GM23338 (cell line): Measurements from ENCODE around the gene SLC7A14. TPM values are rescaled to one million over a fixed set of nuclear protein-coding genes. Genes with fewer than 3 reads are reported as not detected.

Source experiments
- ATAC-seq: fragments of 200-7000 bp; cut with Tn5 transposase; 3 replicates; pipeline ENCODE4 v1.9.1; 2020
- DNase-seq: peaks from one replicate; pipeline ENCODE4 v3.0.0-alpha.2; 2015; ENCODE audit warnings: low spot score
- H2AFZ ChIP-seq: fragments of 200-600 bp; sonication (generic); 2 replicates; pipeline ENCODE4 v1.8.0; 2016; ENCODE audit warnings: antibody characterized with exemption, mild to moderate bottlenecking, moderate library complexity
- H3F3A ChIP-seq: fragments of 200-600 bp; sonication (generic); replicated peaks from 2 replicates; pipeline ENCODE4 v1.8.0; 2017; ENCODE audit warnings: antibody characterized with exemption, mixed run types, low read depth
- H3K27ac ChIP-seq: fragments of 200-600 bp; sonication (generic); 2 replicates; pipeline ENCODE4 v1.6.1; 2016; ENCODE audit warnings: low read depth
- H3K27me3 ChIP-seq: fragments of 200-600 bp; sonication (generic); 2 replicates; pipeline ENCODE4 v1.8.0; 2016; ENCODE audit warnings: mild to moderate bottlenecking, mixed run types, moderate library complexity; ENCODE audit not compliant: insufficient read depth
- H3K36me3 ChIP-seq: fragments of 200-600 bp; sonication (generic); 2 replicates; pipeline ENCODE4 v1.8.0; 2016; ENCODE audit warnings: mild to moderate bottlenecking; ENCODE audit not compliant: insufficient read depth
- H3K4me1 ChIP-seq: fragments of 200-600 bp; sonication (generic); 2 replicates; pipeline ENCODE4 v1.8.0; 2016; ENCODE audit warnings: mild to moderate bottlenecking, moderate library complexity; ENCODE audit not compliant: insufficient read depth
- H3K4me2 ChIP-seq: fragments of 200-600 bp; sonication (generic); 2 replicates; pipeline ENCODE4 v1.7.1; 2017; ENCODE audit warnings: mixed run types
- H3K4me3 ChIP-seq: fragments of 200-600 bp; sonication (generic); 2 replicates; pipeline ENCODE4 v1.6.1; 2016; ENCODE audit warnings: mixed run types
- H3K79me2 ChIP-seq: fragments of 200-600 bp; sonication (generic); replicated peaks from 2 replicates; pipeline ENCODE4 v1.8.0; 2017; ENCODE audit warnings: mild to moderate bottlenecking; ENCODE audit not compliant: insufficient read depth
- H3K9me2 ChIP-seq: fragments of 200-600 bp; sonication (generic); 2 replicates; pipeline ENCODE4 v1.8.0; 2017; ENCODE audit not compliant: insufficient read depth
- H4K20me1 ChIP-seq: fragments of 200-600 bp; sonication (generic); replicated peaks from 2 replicates; pipeline ENCODE4 v1.8.0; 2017; ENCODE audit warnings: mild to moderate bottlenecking; ENCODE audit not compliant: insufficient read depth
- H3K27ac Mint-ChIP-seq: 2 replicates; pipeline ENCODE4 v1.8.0; 2020; ENCODE audit warnings: inconsistent platforms, mild to moderate bottlenecking, moderate library complexity, mixed read lengths
- H3K27me3 Mint-ChIP-seq: 3 replicates; pipeline ENCODE4 v1.8.0; 2022; ENCODE audit warnings: low read depth, mild to moderate bottlenecking, moderate library complexity, mixed read lengths, inconsistent platforms; ENCODE audit not compliant: insufficient read depth, poor library complexity
- H3K36me3 Mint-ChIP-seq: 3 replicates; pipeline ENCODE4 v1.8.0; 2021; ENCODE audit warnings: low read depth, mild to moderate bottlenecking, inconsistent platforms, moderate library complexity, mixed read lengths
- H3K4me1 Mint-ChIP-seq: 3 replicates; pipeline ENCODE4 v1.8.0; 2020; ENCODE audit warnings: mild to moderate bottlenecking, inconsistent platforms, mixed read lengths
- H3K4me3 Mint-ChIP-seq: 3 replicates; pipeline ENCODE4 v1.8.0; 2021; ENCODE audit warnings: moderate library complexity, mild to moderate bottlenecking, inconsistent platforms, mixed read lengths
- H3K9me3 Mint-ChIP-seq: 3 replicates; pipeline ENCODE4 v1.8.0; 2020; ENCODE audit warnings: moderate library complexity, mild to moderate bottlenecking, inconsistent platforms, mixed read lengths
- CREB1 ChIP-seq: fragments of 250-450 bp; sonication (Bioruptor Pico); IDR thresholded peaks from 2 replicates; pipeline ENCODE4 v1.5.0; 2020; ENCODE audit warnings: low read depth, mild to moderate bottlenecking, moderate library complexity
- CTCF ChIP-seq, 2 experiments: fragments of 200-600 bp in 1 of 2; sonication (generic) in 1 of 2; conservative IDR thresholded peaks; 2 replicates each; pipeline versions ENCODE4 v1.5.1 to v1.6.1; 2016 to 2017; ENCODE audit warnings: antibody characterized with exemption in 2 of 2, low read depth in 2 of 2, mild to moderate bottlenecking in 2 of 2, moderate library complexity in 1 of 2
- EZH2 ChIP-seq: fragments of 200-600 bp; sonication (generic); IDR thresholded peaks from one replicate; pipeline ENCODE4 v1.8.0; 2017; ENCODE audit warnings: antibody characterized with exemption, mild to moderate bottlenecking, low read depth; ENCODE audit not compliant: unreplicated experiment
- EZH2phosphoT487 ChIP-seq: fragments of 200-600 bp; sonication (generic); IDR thresholded peaks from one replicate; pipeline ENCODE4 v1.8.1; 2018; ENCODE audit warnings: antibody characterized with exemption; ENCODE audit not compliant: unreplicated experiment
- JUNB ChIP-seq: IDR thresholded peaks from one replicate; pipeline ENCODE4 v1.6.1; 2016; ENCODE audit warnings: antibody characterized with exemption; ENCODE audit not compliant: unreplicated experiment
- NANOG ChIP-seq: IDR thresholded peaks from 2 replicates; pipeline ENCODE4 v1.6.1; 2016; ENCODE audit warnings: antibody characterized with exemption, borderline replicate concordance
- POLR2AphosphoS5 ChIP-seq: IDR thresholded peaks from 2 replicates; pipeline ENCODE4 v1.6.1; 2016; ENCODE audit warnings: antibody characterized with exemption, low read depth
- STAT1 ChIP-seq: IDR thresholded peaks from one replicate; pipeline ENCODE4 v1.6.1; 2016; ENCODE audit warnings: antibody characterized with exemption; ENCODE audit not compliant: unreplicated experiment
- ZNF114 ChIP-seq: fragments of 250-450 bp; sonication (Bioruptor Pico); IDR thresholded peaks from 2 replicates; pipeline ENCODE4 v1.5.0; 2020; ENCODE audit warnings: mild to moderate bottlenecking, moderate library complexity
- ZNF331 ChIP-seq: fragments of 250-450 bp; sonication (Bioruptor Pico); IDR thresholded peaks from 2 replicates; pipeline ENCODE4 v1.5.0; 2020; ENCODE audit warnings: low read depth, mild to moderate bottlenecking, moderate library complexity
- polyA plus RNA-seq: library from polyadenylated mRNA; unstranded; fragments of >200 nt; fragmentation: Nextera tagmentation; extraction: Ambion mirVana; gene quantifications from 2 replicates; pipeline ENCODE4 v1.2.1, GENCODE V29; 2016
- total RNA-seq: library from RNA; depleted of rRNA; stranded (reverse); fragments of >200 nt; shearing (Covaris generic); gene quantifications from 2 replicates; pipeline ENCODE4 v1.2.3, GENCODE V29; 2014
- TF ChIP-seq, protein P1 (sequence below): IDR thresholded peaks from one replicate; pipeline ENCODE4 v1.6.1; 2018; ENCODE audit warnings: antibody characterized with exemption; ENCODE audit not compliant: unreplicated experiment
- TF ChIP-seq, protein P2 (sequence below): IDR thresholded peaks from 2 replicates; pipeline ENCODE4 v1.6.1; 2016; ENCODE audit warnings: antibody characterized with exemption

The SLC7A14 gene
- total and polyA plus RNA-seq, 2 experiments from 2014 or later: 0.49 to 0.82 TPM

DNA sequence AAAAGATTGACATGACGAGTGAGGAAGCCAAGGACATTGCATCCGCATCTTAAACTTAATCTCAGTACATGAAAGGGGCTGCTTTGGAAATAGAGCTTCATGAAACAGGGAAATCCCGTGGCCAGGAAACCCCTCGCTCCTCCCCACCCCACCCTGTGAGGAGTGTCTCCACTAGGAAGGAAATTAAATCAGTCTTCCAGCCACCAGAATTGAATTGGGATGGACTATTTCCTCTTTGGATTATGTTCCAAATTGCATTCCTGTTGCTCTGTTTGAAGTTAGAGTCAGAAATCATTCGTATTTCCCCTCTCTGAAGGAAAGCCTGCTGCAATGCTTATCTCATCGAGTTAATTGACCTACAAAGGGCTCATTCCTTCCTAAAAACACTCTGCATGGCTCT lies 131.4 kb downstream of the SLC7A14 start:
- DNase-seq (no peak), ATAC-seq (no peak)
- peaks cover 5% of the 10 kb centered on the region for H3K27me3 Mint-ChIP-seq
- Histone ChIP-seq H3K4me2 (no peak overlapping the region), H4K20me1 (no peaks in the 10 kb centered on the region), H3K27me3 (no peaks in the 10 kb centered on the region), H3F3A (no peaks in the 10 kb centered on the region), H3K27ac (no peak overlapping the region), H2AFZ (peak overlapping the region; percentile 57; the same call in 1 of the 2 replicates), H3K9me2 (no peaks in the 10 kb centered on the region), H3K79me2 (no peaks in the 10 kb centered on the region), H3K36me3 (no peaks in the 10 kb centered on the region), H3K4me1 (peaks cover 4% of the 10 kb centered on the region), H3K4me3 (no peak overlapping the region)
- H3K36me3 Mint-ChIP-seq: no peaks in the 10 kb centered on the region
- TF ChIP-seq, protein P1, sequence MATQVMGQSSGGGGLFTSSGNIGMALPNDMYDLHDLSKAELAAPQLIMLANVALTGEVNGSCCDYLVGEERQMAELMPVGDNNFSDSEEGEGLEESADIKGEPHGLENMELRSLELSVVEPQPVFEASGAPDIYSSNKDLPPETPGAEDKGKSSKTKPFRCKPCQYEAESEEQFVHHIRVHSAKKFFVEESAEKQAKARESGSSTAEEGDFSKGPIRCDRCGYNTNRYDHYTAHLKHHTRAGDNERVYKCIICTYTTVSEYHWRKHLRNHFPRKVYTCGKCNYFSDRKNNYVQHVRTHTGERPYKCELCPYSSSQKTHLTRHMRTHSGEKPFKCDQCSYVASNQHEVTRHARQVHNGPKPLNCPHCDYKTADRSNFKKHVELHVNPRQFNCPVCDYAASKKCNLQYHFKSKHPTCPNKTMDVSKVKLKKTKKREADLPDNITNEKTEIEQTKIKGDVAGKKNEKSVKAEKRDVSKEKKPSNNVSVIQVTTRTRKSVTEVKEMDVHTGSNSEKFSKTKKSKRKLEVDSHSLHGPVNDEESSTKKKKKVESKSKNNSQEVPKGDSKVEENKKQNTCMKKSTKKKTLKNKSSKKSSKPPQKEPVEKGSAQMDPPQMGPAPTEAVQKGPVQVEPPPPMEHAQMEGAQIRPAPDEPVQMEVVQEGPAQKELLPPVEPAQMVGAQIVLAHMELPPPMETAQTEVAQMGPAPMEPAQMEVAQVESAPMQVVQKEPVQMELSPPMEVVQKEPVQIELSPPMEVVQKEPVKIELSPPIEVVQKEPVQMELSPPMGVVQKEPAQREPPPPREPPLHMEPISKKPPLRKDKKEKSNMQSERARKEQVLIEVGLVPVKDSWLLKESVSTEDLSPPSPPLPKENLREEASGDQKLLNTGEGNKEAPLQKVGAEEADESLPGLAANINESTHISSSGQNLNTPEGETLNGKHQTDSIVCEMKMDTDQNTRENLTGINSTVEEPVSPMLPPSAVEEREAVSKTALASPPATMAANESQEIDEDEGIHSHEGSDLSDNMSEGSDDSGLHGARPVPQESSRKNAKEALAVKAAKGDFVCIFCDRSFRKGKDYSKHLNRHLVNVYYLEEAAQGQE: no peak
- TF ChIP-seq NANOG (no peak), EZH2 (no peak), STAT1 (no peak), ZNF331 (CRISPR knock-in tag) (no peak), POLR2AphosphoS5 (no peak), ZNF114 (CRISPR knock-in tag) (no peak), CTCF (conservative IDR thresholded peaks at IDR 0.05; ENCODE audit: low read depth in 2 of 2) (no peak), JUNB (no peak), EZH2phosphoT487 (no peak), CREB1 (no peak)
- TF ChIP-seq, protein P2, sequence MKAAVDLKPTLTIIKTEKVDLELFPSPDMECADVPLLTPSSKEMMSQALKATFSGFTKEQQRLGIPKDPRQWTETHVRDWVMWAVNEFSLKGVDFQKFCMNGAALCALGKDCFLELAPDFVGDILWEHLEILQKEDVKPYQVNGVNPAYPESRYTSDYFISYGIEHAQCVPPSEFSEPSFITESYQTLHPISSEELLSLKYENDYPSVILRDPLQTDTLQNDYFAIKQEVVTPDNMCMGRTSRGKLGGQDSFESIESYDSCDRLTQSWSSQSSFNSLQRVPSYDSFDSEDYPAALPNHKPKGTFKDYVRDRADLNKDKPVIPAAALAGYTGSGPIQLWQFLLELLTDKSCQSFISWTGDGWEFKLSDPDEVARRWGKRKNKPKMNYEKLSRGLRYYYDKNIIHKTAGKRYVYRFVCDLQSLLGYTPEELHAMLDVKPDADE: no peak
- H3K4me3 Mint-ChIP-seq: no peak overlapping the region
- H3K27ac Mint-ChIP-seq: no peak overlapping the region
- no peaks in the 10 kb centered on the region for H3K9me3 Mint-ChIP-seq
- H3K4me1 Mint-ChIP-seq: peaks cover 4% of the 10 kb centered on the region
